NCI-H460 (cell line): ENCODE results near the gene TARBP2. TPM values are rescaled to one million over a fixed set of nuclear protein-coding genes. Genes with fewer than 3 reads are reported as not detected.

Source experiments
- DNase-seq: peaks from one replicate; pipeline ENCODE4 v3.0.0-alpha.2; 2016; ENCODE audit warnings: low read depth; ENCODE audit errors: extremely low read depth
- polyA plus RNA-seq: library from polyadenylated mRNA; depleted of rRNA; stranded (reverse); fragments of >200 nt; gene quantifications from 2 replicates; pipeline ENCODE4 v1.2.3, GENCODE V29; 2014; cell fraction: nucleus; rRNA removed
- total RNA-seq: library from RNA; depleted of rRNA; stranded (reverse); fragments of >200 nt; shearing (Covaris generic); gene quantifications from 2 replicates; pipeline ENCODE4 v1.2.3, GENCODE V29; 2014; rRNA removed

TARBP2 gene
- total RNA-seq = 33.9 and 34.6 TPM in 2 replicates
- polyA plus RNA-seq = 87.9 and 91.7 TPM in 2 replicates

DNA sequence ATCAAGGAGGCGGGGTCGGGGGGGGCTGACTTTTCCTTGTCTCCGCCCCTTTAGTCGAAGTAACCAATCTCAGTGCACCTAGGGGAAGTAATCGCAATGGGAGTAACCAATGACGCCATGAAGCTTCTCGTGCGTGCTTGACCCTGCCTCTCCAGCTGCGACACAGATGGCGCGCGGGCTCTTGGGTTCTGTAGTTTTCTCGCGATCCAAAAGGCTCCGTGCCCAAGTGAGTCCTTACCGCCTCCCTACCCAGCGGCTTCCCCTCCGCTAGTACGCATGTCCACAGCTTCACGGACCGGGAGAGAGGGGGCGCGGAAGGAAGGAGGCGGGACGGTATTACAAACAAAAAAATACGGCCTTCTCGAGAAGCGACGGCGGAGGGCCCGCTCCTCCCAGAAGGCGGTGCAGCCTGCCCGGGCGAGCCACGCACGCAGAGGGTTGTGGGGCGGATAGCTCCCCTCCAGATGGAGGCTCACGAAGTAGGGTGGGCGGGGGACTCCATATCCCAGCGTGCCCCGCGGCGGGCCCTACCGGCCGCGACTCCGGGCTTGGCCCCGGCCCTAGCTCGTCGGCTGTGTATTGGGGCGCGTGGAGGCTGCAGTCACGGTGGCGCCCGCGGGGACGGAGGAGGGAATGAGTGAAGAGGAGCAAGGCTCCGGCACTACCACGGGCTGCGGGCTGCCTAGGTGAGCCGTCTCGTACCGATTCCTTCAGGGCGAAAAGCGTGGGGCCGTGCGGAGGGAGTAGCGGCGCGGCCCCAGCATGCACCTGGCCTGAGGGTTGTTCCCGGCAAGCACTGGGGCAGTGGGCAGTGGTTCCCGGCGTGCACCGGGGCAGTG is at the start of gene TARBP2:
Gene TARBP2 (plus strand): TSS at position 508 of the 839 bp plus-strand sequence. CDS start 126 bp downstream, at position 634.
- peak; percentile 99 for DNase-seq

DNA sequence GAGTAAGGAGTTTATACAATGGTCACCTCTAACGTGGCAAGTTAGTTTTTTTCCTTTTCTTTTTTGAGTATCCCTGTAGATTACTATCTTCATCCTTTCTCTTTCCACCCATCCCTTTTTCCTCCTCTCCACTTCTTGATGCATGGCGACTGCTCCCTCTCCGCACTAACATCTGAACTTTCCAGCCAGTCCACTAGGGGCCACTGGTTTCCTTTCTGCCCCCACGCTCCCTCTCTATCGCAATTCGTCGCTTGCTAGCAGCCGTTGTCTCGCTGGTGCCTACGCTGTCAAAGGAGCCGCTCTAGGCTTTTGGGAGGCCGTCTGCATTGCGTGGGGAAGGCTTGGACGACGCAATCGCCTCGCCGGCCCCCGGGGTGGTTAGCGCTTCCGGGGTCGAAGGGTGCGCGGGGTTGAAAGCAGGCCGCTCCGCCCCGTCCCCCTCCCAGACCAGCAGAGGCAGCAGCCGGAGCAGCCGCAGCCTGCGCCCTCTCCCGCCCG is 49.4 kb upstream of the TARBP2 start, which contains the start of gene PCBP2:
Gene PCBP2 (plus strand): TSS at position 442 of the 498 bp plus-strand sequence. CDS start 2,699 bp downstream, outside the sequence.
- DNase-seq = peak; percentile 100

DNA sequence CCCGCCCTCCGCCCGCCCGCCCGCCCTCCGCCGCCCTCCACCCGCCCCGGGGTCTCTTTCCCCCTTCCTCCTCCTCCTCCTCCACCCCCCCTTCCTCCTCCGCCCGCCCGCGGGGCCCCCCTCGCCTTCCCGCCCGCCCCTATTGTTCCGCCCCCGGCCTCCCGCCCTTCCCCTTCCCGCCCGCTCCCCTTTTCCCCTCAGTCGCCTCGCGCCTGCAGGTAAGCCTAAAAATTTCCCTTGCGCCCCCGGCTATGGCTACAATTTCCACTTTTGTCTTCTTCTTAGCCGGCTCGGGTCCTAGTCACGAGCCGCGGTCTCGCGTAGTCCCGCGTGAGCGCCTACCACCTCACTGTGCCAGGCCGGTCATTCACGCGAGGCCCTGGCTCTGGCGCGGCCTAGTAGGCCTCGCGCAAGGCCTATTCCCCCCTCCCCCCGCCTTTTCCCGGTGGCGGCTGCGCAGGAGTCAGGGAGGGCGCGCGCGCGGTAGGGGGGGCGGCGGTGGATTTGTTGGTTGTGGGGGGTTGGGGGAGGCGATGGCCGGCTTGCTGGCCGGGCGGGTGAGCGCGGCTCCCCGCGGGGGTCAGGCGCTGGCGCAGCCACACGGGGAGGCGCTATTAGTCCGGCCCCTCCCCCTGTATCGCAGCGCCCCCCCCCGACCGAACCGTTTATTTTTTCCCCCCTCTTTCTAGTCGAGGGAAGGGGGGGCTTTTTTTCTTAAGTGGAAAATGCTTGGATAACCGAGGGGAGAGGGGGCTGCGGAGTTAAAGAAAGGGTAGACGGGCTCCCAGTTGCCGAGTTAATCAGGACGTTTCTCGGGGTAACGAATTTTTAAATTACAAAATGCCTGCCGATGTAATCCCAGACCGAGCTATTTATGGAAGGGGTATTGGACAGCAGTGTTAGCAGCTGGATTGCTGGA is 48.7 kb upstream of the TARBP2 start:
- DNase-seq = peak; percentile 70

- DNase-seq = no peak
These were observed 47.0 kb upstream of the TARBP2 start for GRCh38 chr12:53453953-53454640.

DNA sequence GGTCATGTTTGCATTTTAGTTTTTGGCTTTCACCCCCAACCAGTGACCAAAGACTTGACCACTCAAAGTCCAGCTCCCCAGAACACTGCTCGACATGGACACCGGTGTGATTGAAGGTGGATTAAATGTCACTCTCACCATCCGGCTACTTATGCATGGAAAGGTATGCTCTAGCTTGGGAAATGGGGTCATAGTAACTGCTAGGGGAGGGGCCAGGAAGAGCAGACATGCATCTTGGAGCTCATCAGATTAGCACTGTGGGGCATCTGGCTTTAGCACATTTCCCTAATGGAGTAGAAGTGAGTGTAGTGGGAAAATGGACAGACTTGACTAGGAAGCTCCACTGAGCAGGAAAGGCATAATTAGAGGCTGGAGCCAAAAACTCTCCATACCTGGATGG is 46.4 kb upstream of the TARBP2 start:
- no peak for DNase-seq

DNA sequence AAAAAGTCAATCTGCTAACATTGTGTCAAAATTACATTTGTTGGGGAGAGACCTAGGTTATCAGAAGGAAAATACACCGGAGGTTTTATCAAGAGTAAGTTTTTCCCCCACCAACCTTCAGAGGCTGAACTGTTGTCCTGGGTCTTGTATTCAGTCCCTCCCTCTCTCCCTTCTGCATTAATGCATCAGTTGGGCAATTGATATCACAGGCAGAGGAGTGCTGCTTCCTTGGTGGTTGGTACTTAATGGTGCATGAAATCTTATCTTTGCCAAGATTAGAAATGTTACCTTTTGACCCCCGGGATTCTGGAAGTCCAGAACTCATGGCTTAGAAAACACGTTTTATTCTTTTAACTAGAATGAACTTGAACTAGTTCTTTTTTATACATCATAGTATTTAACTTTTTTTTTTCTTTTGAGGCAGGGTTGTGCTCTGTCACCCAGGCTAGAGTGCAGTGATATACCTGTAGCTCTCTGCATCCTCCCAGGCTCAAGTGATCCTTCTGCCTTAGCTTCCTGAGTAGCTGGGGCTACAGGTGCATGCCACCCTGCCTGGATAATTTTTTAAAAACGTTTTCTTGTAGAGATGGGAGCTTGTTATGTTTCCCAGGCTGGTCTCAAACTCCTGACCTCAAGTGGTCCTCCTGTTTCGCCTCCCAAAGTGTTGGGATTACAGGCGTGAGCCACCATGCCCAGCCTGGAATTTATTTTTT is 44.3 kb upstream of the TARBP2 start:
- no peak for DNase-seq

DNA sequence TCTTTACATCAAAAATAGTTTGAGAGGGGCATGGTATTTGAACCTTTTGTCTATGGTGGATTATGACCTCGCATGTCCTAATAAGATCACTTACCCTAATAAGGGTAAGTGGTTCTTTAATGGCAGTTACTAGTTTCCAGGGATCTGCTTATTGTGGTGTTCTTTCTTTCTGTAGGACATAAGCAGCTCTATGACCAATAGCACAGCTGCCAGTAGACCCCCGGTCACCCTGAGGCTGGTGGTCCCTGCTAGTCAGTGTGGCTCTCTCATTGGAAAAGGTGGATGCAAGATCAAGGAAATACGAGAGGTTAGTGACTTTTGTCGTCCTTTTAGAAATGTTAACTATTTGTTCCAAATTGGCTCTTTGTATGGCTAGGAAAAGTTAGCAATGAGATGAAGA is 42.0 kb upstream of the TARBP2 start:
- DNase-seq = no peak

GRCh38 chr12:53461059-53461458 is 40.0 kb upstream of the TARBP2 start:
- no peak for DNase-seq

DNA sequence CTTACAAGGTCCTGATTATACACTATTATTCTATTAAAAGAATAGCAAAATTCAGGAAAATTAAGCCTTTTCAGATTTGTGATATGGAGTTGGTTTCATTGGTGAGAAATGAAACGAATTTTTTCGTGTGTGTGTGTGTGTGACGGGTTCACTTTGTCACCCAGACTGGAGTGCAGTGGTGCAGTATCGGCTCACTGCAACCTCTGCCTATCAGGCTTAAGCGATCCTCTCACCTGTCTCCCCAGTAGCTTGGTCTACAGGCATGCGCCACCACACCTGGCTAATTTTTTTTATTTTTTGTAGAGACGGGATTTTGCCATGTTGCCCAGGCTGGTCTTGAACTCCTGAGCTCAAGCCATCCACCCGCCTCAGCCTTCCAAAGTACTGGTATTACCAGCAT is 39.5 kb upstream of the TARBP2 start:
- no peak for DNase-seq

- no peak for DNase-seq
These were observed 38.1 kb upstream of the TARBP2 start for GRCh38 chr12:53462935-53463334.

GRCh38 chr12:53463802-53464560 is 37.1 kb upstream of the TARBP2 start:
- DNase-seq = no peak

GRCh38 chr12:53464685-53465418 is 36.2 kb upstream of the TARBP2 start:
- no peak for DNase-seq

- DNase-seq = no peak
These were observed 35.4 kb upstream of the TARBP2 start for GRCh38 chr12:53465679-53466078.

GRCh38 chr12:53466640-53467039 is 34.4 kb upstream of the TARBP2 start:
- no peak for DNase-seq

DNA sequence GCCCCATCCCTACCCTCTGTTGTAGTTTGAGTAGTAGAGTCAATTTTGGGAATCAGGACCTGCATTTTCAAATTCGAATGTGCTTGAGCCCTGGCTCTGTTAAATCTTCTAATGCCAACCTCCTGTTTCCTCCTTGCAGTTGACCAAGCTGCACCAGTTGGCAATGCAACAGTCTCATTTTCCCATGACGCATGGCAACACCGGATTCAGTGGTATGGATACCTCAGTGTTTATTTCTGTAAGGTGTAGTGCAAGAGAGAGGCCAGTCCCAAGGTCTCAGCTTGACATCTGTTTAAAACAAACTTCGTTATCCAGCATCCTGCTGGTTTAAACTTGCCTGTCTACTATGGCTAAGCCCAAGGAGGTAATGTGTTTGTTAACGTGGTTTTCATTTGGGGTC is 34.0 kb upstream of the TARBP2 start:
- DNase-seq = no peak

GRCh38 chr12:53467880-53468279 is 33.2 kb upstream of the TARBP2 start:
- DNase-seq = no peak

DNA sequence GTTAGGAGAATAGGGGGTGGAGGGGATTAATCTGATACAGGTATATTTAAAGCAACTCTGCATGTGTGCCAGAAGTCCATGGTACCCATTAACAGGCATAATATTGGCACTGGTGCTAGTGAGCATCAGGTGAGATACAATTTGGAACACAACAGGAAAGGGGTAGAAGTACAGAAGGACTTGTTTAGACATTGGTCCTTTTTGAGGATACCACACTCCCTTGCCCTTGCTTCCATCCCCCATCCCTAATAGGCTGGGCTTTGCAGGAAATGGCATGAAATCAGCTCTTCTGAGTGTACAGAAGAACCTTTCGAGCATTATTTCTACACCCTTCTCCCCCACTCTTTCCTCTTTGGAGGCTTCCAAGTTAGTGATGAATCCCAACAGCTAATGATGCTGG is 32.8 kb upstream of the TARBP2 start:
- DNase-seq = no peak

GRCh38 chr12:53472056-53472582 is 29.0 kb upstream of the TARBP2 start:
- DNase-seq = no peak
